ENCODE measurements around the gene ADAR.

Gene ADAR

GRCh38 chr1:154583773-154584172, 24.2 kb downstream of the ADAR start:
- no peak for DNase-seq

- DNase-seq: no peak
Measured at GRCh38 chr1:154582885-154583284, 25.1 kb downstream of the ADAR start.

GRCh38 chr1:154581766-154582165, 26.2 kb downstream of the ADAR start:
- DNase-seq: no peak

GRCh38 chr1:154579374-154579773, 28.6 kb downstream of the ADAR start:
- DNase-seq: no peak

- DNase-seq: no peak
Measured at GRCh38 chr1:154578058-154578418, 29.9 kb downstream of the ADAR start.

- no peak for DNase-seq
Measured at GRCh38 chr1:154577346-154578057, 30.5 kb downstream of the ADAR start.

- DNase-seq: no peak
Measured at GRCh38 chr1:154575951-154576566, 31.9 kb downstream of the ADAR start.

GRCh38 chr1:154575147-154575927, 32.6 kb downstream of the ADAR start:
- no peak for DNase-seq

GRCh38 chr1:154574716-154575115, 33.3 kb downstream of the ADAR start:
- no peak for DNase-seq

GRCh38 chr1:154573168-154573510, 34.8 kb downstream of the ADAR start:
- DNase-seq: no peak

GRCh38 chr1:154572468-154573167, 35.4 kb downstream of the ADAR start:
- DNase-seq: no peak

GRCh38 chr1:154571964-154572288, 36.1 kb downstream of the ADAR start:
- no peak for DNase-seq

- DNase-seq: no peak
Measured at GRCh38 chr1:154571244-154571963, 36.6 kb downstream of the ADAR start.

GRCh38 chr1:154568157-154568815, 39.7 kb downstream of the ADAR start:
- no peak for DNase-seq

GRCh38 chr1:154567386-154568156, 40.4 kb downstream of the ADAR start, which contains the start of gene CHRNB2:
TSS of gene CHRNB2 (plus strand) at chr1:154567778. CDS start at chr1:154568045, 267 bp downstream.
- DNase-seq: peak; percentile 44 to 75

GRCh38 chr1:154565876-154566275, 42.1 kb downstream of the ADAR start:
- no peak for DNase-seq

- peak; percentile 85 to 89 for DNase-seq
Measured at GRCh38 chr1:154559466-154560044, 48.4 kb downstream of the ADAR start.

- peak; percentile 100 for DNase-seq
Measured at GRCh38 chr1:154558720-154559465, 49.1 kb downstream of the ADAR start.

- peak in 1 of 2 donors; percentile 28 for DNase-seq
Measured at GRCh38 chr1:154557939-154558719, 49.9 kb downstream of the ADAR start, which contains the start of gene UBE2Q1. TSS of gene UBE2Q1 (minus strand) at chr1:154558662. CDS start at chr1:154558553, 109 bp downstream.
